Measurements from ENCODE around the gene TPM1.

- TF ChIP-seq CTCF (IDR thresholded peaks at IDR 0.05; ENCODE audit: poor library complexity): no peak
- no peak for TF ChIP-seq EZH2 (IDR thresholded peaks at IDR 0.05; ENCODE audit: borderline replicate concordance)
These were observed 28.2 kb downstream of the TPM1 start for GRCh38 chr15:63070681-63071129.
